Measurements from ENCODE around the gene MT1HL1.
"Not testable (repeated sequence)": the region's sequence is repeated elsewhere in the genome, so short reads cannot be mapped to it uniquely, and the experiment has no call there.

MT1HL1 gene

DNA sequence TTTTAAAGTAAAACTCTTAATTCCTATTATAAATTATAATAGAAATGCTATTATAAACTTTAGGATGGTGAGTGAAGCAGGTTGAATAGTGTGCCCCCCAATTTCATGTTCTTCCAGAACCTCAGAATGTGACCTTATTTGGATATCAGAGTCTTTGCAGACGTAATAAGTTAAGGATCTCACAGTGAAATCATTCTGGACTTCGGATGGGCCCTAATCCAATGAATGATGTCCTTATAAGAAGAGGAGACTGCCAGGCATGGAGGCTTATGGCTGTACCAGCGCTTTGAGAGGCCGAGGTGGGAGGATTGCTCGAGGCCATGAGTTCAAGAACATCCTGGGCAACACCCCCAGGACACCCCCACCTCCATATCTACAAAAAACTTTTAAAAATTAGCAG lies 9.4 kb upstream of the MT1HL1 start:
- no peak for DNase-seq

DNA sequence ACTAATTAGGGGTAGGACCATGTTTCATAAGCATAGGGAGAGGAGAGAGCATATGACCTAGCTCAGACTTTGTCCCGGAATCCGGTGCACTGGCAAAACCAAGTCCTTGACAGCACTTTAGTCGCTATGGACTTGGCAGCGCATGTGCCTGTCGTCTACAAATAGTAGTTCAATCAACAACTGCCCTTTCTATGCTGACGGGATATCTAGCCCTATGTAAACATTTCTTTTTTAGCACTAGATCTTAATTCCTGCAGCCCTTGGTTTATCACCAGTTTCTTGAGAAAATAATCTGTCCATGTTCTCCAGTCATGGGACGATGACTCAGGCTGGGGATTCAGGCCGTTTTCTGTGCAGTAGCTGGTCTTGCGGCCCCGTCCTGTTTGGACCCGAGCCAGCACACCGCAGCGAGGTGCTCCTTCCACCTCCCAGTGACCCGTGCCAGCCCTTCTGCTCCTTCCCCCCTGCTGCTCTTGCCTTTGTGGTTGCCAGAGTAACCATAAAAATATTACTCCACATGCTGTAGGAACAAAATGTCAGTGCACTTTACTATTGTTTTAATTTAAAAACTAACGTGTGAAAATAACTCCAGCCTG lies 8.6 kb upstream of the MT1HL1 start:
- no peak for DNase-seq

DNA sequence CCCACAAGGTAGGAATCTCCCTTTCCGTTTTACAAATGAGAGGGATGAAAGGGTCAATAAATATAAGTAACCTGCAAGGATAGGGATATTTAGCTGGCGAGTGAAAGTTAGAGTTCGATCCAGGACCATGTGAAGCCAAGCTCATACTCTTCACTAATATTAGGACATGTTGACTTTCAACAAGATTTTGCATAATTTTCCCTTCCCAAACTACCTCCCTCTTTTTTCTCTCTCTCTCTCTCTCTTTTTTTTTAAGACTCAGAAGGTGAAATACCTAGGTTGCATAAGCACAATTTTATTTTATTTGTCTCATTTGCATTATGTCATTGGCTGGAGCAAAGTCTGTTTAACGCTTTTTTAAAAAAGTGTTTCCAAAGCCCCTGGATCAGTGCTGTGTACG lies 8.1 kb upstream of the MT1HL1 start:
- DNase-seq: no peak

DNA sequence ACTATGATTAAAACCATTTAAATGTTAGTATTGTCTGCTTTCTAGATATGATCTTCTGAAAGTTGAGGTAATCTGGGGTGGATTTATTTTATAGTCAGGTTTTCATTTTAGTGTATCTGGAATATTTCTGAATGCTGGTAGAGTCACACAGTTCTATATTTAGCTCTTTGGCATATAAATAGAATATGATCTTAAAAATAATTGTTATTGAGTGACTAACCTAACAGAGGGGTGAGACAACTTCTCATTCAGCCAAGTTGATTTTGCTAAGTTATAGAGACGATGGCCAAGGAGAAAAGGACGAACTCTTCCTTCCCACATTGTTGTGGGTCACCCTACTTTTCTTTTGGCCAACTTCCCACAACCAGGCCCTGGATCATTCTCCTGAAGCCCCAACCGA lies 7.2 kb upstream of the MT1HL1 start:
- no peak for DNase-seq

DNA sequence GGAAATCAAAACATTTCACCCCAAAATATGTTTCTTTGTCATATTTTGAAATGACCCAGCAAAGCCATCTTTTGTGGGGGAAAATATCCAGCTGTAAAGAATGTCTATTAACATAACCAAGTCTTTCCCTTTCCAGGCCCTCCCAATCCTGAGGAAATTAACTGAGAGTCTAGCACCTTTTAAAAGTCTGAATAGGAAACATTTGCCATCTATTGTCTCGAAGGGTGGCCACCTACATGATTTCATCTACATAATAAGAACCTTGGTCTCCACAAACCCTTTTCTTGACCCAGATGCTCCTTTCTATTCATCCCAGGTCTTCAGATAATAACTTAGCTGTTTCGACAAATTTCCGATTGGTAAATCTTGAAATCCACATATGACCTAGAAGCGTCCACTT lies 5.4 kb upstream of the MT1HL1 start:
- DNase-seq: no peak

DNA sequence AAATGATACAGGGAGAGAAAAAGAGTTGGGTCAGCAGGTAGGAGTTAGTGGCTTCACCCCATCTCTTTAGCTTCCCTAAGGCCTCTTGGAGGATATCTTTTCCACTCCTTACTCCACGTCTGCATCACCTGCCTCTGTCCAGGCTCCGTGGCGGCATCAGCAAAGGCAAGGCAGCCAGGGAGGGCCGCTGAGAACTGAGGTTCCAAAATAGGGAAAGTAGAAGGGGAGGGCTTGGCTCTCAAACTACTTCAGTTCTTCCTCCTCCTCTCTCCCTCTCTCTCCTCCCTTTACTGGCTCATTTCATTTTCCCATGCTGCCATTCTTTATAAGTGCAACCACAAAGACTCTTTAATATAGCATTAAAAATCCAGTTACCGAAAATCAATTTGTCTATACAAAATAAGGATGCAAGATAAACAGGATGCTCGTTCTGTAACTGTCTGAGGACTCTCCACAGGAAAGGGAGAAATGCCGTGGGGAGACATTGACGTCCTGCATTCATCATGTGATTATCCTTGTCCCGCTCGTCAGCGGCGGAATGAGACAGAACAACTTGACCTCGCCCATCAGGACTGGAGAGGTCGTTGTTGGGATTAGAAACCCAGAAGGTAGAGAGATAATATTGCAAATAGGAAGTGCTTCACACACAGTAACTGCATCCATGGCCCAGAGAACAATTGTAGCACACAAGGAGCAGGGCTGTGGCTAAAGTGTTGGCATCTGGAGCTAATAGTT lies 3.1 kb upstream of the MT1HL1 start:
- no peak for DNase-seq

DNA sequence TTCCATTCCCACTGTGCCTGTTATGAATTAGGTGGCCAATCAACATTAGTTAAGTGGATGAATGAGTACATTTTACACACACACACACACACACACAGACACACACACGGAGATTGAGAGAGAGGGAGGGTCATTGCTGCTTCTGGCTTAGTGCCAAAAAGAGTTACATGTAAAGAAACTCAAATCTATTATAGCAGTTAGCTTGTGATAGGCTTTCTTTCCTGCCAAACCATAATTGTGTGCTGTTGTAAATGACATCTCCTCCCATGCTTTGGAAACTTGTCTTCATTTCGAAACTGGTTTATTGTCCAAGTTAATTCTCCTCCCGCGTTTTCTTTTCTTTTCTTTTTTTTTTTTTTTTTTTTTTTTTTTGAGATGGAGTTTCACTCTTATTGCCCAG lies 1.4 kb upstream of the MT1HL1 start:
- DNase-seq: no peak

DNA sequence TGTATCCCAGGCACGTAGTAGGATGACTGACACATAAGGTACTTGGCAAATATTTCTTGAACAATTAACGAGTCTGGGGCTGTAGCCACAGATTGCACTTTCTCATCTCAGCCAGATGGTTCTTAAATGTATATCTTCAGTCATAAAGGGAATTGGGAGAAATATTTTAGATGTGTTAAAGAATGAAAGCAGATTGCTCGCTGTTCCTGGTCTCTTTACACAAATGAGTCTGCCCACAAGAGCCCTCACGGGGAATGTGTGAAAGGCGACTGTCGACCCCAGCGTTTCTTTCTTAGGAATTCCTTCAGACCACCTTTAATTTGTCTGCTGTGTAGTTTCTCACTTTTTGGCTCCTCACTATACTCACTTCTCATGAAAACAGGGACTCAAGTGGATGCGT lies 725 bp downstream of the MT1HL1 start:
- no peak for DNase-seq

DNA sequence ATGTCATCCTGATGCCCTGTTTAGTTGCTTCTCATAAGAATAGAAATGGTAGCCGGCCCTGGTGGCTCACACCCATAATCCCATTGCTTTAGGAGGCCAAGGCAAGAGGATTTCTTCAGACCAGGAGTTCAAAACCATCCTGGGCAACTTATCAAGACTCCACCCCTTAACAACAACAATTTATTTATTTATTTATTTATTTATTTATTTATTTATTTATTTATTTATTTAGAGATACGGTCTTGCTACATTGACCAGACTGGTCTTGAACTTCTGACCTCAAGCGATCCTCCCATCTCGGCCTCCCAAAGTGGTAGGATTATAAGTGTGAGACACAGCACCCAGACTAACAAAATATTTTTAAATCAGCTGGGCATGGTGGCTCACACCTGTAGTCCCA lies 4.0 kb downstream of the MT1HL1 start:
- no peak for DNase-seq

DNA sequence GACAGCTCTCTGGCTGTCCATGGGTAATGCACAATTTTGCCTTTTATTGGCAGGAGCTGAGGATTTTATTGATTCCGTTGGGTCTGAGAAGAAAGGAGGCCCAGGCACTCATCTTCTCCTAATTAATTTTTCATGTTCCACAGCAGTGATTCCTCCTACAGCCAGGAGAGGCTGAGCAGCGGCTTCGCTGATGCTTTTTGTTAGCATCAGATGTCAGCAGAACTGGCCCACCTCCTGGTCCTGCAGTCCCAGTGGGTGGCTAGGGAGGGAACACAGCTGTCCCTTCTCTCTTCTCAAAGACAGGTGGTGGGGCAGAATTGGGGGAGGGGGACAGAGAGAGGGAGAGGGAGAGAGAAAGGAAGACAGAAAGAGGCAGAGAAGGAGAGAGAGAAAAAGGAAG lies 5.7 kb downstream of the MT1HL1 start:
- DNase-seq: no peak

DNA sequence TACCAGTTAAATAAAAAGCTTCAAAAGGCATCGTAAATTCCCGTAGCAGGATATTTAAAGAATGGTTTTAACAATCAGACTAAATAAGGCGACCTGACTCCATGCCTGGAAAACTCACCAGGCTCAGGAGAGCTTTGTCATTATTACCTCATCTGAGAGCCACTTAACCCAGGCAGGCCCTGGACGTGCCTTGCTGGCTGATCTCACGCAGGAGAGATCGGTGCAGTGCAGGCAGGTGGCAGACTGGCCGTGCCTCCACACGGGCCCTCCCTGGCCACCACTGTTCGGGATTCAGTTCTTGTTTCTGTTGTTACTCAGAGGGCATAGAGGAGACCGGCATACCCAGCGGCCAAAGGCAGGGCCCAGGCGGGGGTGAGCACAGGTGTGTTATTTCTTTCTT lies 6.4 kb downstream of the MT1HL1 start:
- DNase-seq: no peak

DNA sequence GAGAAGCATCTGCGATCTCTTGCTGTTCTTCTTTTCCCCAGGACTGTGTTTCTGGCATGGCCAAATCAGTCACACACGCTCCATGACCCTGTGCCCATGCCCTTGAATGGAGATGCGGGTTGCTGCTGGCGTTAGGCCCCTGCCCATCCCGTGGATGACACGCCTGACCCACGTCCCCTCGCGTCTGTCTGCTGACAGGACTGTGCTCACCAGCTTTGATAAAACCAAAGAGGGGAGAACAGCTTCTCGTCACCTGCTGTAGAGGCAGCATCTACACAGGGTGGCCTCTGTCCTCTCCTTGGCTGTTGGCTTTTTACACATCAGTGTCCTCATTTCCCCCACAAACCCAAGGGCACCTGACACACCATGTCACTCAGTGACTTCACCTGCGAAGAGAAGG lies 6.9 kb downstream of the MT1HL1 start:
- no peak for DNase-seq

DNA sequence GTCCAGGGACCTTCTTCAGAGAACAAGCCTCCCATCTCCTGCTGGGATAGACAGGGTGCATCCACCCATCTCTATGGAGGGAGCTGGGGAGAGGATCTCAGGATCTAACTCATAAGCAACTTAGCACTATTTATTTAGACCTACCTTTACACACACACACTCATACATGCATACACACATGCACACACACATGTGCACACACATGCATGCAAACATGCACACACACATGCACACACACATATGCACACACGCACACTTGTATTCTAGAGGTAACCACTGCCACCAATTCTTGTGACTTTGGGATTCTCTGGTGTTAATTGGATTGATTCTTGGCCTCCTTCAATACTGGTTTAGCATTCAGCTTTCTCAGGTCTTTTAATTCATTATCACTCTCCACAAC lies 9.8 kb downstream of the MT1HL1 start:
- DNase-seq: no peak

DNA sequence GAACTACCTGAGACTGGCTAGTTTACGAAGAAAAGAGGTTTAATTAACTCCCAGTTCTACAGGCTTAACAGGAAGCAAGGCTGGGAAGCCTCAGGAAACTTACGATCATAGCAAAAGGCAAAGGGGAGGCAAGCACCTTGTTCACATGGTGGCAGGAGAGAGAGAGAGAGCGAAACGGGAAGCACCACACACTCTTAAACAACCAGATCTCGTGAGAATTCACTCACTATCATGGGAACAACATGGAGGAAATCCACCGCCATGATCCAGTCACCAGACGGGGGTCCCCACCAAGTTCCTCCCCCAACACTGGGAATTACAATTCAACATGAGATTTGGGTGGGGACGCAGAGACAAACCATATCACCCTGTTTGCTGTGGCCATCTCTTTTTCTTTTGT lies 11.8 kb downstream of the MT1HL1 start:
- no peak for DNase-seq

DNA sequence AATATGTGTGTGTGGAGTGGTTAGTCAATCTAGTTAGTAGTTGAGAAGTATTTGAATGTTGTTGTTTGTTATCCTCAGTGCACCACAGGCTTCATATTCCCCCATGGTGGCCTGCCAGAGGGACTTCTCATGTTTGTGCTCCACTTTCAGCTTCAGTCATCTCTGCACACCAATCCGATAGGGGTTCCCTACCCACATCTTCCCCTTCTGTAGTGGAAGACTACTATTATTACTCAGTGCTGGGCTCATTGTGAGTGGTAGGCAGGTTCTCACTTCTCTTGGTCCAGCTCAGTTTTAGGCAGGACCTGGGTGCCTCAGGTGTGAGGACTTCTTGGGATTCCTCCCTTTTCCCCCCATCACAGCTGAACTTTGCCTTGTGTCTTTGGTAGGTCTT lies 14.2 kb downstream of the MT1HL1 start:
- DNase-seq: no peak

DNA sequence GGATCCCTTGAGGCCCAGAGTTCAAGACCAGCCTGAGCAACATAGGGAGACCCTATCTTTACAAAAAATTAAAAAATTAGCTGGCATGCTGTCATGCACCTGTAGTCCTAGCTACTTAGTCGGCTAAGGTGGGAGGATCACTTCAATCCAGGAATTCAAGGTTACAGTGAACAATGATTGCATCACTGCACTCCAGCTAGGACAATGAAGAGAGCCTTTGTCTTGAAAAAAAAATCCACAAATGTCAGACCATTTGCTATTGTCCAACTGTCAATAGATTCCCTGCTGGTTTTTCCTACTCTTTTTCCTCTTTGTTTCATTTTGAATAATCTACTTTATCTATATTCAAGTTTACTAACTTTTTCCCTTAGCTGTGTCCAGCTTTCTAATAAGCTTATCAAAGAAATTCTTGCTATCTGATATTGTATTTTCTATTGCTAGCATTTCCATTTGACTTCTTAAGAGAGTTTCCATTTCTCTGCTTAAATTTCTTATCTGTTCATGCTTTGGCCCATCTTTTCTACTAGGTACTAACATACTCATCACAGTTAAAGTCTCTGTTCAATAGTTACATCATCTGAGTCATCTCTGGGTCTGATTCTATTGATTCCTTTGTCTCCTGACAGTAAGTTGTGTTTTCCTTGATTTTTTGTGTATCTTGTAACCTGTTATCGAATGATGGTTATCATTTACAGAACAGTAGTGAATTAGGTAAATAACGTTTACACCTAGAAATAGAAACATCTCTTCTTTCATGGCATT lies 14.8 kb downstream of the MT1HL1 start:
- DNase-seq: no peak

DNA sequence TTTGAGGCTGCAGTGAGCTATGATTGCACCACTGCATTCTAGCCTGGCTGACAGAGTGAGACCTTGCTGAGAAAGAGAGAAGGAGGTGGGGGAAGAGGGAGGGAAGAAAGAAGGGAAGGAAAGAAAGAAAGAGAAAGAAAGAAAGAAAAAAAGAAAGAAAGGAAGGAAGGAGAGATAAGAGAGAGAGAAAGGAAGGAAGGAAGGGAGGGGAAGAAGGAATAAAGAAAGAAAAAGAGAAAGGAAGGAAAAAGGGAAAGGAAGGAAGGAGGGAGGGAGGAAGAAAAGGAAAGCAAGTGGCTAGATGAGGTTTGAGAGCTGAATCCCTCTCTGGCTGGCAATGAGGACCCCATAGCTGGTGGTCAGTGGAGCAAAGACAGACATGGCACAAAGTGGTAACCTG lies 20.4 kb downstream of the MT1HL1 start:
- no peak for DNase-seq

DNA sequence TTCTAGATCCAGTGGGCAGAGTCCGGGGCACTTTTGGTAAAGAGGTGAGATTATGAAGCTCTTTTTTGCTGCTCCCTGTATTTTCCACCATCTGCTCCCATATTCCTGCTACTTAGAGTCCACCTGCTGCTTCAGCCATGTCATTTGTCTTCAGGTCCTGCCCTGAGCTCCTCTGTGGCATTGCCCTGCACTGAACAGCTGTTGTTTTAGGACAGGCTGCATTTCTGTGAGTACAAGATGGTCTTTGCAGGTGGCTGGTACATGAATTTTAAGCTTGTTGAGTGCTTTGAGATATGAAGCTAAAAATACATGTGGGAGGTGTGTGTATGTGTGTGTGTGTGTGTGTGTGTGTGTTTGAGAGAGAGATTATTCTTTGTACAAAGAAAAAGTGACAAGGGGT lies 21.9 kb downstream of the MT1HL1 start:
- DNase-seq: no peak

DNA sequence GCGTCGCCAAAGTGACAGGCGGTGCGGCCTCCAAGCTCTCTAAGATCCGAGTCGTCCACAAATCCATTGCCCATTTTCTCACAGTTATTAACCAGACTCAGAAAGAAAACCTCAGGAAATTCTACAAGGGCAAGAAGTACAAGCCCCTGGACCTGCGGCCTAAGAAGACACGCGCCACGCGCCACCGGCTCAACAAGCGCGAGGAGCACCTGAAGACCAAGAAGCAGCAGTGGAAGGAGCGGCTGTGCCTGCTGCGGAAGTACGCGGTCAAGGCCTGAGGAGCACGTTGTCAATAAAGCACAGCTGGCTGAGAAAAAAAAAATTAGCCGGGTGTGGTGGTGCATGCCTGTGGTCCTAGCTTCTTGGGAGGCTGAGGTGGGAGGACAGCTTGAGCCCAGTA lies 22.8 kb downstream of the MT1HL1 start:
- DNase-seq: not testable (repeated sequence)

DNA sequence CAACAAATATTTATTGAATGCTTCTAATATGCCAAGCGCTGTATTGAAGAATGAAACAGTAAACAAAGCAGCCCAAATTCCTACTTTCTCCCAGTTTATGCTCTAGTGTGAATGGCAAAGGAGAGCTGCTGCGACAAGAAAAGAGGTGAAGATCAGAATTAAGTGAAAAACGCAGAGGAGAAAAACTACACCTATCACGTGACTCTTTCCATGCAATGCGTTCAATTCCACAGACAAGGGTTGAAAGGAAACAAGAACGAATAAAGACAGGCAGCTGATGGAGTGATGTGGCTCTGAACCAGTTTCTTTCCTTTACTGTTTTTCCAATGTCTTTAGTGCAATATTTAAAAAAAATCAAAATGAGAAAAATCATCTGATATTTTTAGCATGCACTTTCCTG lies 23.6 kb downstream of the MT1HL1 start:
- DNase-seq: no peak

DNA sequence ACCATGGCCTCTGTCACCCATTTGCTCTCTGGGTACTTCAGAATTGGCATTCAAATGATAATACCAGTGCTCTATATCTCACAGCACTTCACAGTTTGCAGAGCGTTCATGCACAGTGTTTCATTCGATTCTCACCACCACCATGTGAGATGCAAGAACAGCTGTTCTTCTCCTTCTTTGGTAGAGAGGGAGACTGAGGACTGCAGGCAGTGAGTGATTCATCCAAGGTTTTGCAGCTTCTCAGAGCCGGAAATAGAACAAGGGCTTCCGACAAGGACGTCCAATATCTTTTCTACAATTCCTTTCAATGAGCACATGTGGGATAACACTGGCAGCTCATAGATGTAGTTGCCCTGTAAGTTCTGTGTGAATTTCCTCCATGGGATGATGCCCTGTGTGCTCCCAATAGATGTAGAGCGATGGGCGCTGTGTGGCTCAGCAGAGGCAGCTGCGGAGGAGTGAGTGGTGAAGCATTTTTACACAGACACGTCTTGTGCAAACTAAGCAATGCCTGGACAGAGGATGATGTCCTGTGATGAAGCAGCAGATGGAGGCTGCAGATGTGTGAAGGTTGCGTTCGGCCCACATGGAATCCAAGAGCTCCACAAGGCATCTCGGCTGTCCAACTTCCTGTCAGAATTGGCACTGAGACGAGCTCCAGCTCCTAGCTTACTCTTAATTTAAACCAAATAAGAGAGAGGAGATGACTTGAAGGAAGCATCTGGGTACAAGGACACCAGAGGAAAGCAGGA lies 24.9 kb downstream of the MT1HL1 start:
- no peak for DNase-seq

DNA sequence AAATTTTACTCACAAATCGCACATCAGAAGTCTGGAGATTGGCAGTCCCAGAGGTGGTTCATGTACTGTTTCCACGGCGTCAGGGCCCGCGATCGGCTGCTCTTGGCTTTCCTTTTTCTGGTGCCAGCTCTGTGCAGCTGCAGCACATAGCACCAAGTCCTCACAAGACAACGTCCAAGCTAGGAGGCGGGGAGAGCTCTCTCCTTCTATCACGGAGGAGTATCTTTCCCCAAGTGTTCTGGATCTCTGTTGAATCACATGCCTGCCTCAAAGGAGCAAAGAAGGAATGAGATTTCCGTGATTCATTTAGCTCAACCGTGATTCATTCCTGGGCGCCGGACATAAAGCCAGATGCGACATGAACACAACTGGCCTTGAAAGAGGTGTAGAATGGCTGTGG lies 25.5 kb downstream of the MT1HL1 start:
- no peak for DNase-seq

DNA sequence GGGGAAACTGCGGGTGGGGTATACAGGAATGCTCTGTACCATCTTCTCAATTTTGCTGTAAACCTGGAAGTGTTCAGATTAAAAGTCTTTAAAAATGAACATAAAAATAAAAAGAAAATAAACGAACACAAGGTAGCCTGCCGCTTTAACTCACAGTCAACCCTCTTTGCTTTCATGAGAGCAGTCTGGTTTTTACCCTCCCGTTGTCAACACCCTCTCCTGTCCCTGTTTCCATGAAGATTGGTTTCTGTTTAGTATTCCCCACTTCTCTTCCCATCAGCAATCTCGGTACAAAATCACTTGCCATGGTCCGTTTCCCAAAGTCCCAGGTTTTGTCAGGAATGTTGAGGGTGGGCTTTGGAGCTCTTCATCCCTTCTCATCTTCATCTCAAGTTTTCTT lies 28.8 kb downstream of the MT1HL1 start:
- DNase-seq: no peak

DNA sequence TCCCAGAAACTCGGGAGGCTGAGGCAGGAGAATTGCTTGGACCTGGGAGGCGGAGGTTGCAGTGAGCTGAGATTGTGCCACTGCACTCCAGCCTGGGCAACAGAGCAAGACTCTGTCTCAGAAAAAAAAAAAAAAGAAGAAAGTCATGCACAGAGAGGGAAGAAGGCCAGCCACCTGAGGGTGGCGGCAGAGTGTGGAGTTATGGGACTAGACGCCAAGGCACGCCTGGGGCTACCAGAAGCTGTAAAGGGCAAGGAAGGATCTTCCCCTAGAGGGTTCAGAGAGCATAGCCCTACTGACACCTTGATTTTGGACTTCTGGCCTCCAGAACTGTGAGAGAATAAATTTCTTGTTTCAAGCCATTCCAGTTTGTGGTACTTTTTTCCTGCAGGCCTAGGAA lies 30.2 kb downstream of the MT1HL1 start:
- not testable (repeated sequence) for DNase-seq
